Heart right ventricle (tissue), 16 donors: ENCODE measurements around the gene DAPK1. TPM values are rescaled to one million over a fixed set of nuclear protein-coding genes. Genes with fewer than 3 reads are reported as not detected.

ENCODE experiments used
- ATAC-seq, 8 donors: fragments of 200-7000 bp; cut with Tn5 transposase; one replicate each; pipeline ENCODE4 v1.9.1; 2020; ENCODE audit warnings: mild to moderate bottlenecking in 8 of 8, moderate library complexity in 8 of 8, moderate number of reproducible peaks in 1 of 8
- DNase-seq, 2 donors: peaks; one replicate each; pipeline ENCODE4 v3.0.0-alpha.2; 2020
- H3K27ac ChIP-seq, 10 donors: fragments of 200-600 bp; sonication (generic) in 2 of 10; one replicate each; pipeline versions ENCODE4 v1.5.0 to v1.8.0; 2020 to 2022; ENCODE audit warnings: mild to moderate bottlenecking in 3 of 10
- H3K27me3 ChIP-seq, 7 donors: fragments of 200-600 bp; one replicate each; pipeline ENCODE4 v1.8.0; 2021 to 2022; ENCODE audit warnings: mild to moderate bottlenecking in 2 of 7
- H3K36me3 ChIP-seq, 9 donors: fragments of 200-600 bp; sonication (generic) in 1 of 9; one replicate each; pipeline versions ENCODE4 v1.5.0 to v1.8.0; 2020 to 2022; ENCODE audit warnings: mild to moderate bottlenecking in 2 of 9
- H3K4me1 ChIP-seq, 9 donors: fragments of 200-600 bp; sonication (generic) in 1 of 9; one replicate each; pipeline versions ENCODE4 v1.5.0 to v1.8.0; 2020 to 2022; ENCODE audit warnings: mild to moderate bottlenecking in 4 of 9
- H3K4me3 ChIP-seq, 10 donors: fragments of 200-600 bp; sonication (generic) in 2 of 10; one replicate each; pipeline versions ENCODE4 v1.5.0 to v1.8.0; 2020 to 2022; ENCODE audit warnings: mild to moderate bottlenecking in 7 of 10, moderate library complexity in 2 of 10
- H3K9me3 ChIP-seq, 11 donors: fragments of 200-600 bp in 10 of 11; sonication (generic) in 2 of 11; one replicate each; pipeline versions ENCODE4 v1.5.0 to v1.8.0; 2013 to 2022; ENCODE audit warnings: mild to moderate bottlenecking in 2 of 11, control low read depth in 1 of 11, moderate library complexity in 1 of 11
- WGBS, 2 donors: extraction: QIAGEN DNeasy Blood & Tissue Kit; methylation state at CpG; one replicate each; pipeline ENCODE4 v1.1.7; 2013; ENCODE audit warnings: inconsistent platforms in 1 of 2; 5-methylcytosine and 5-hydroxymethylcytosine counted together
- intact Hi-C, 10 donors: fragments of 100-400 bp; cut with DNase I; formaldehyde crosslinking; loops; one replicate each; pipeline versions ENCODE4 v1.11.1 to v1.14.2; 2022
- polyA plus RNA-seq, 2 donors: library from polyadenylated mRNA; stranded (reverse); fragments of 200-250 nt; gene quantifications; one replicate each; pipeline ENCODE4 v1.2.3, GENCODE V29; 2013
- total RNA-seq, 10 donors: library from RNA; stranded (reverse); fragmentation: NEBNext Ultra II Directional in 3 of 10; extraction: Animal tissue kit (Norgen Biotek cat#: 25700) in 3 of 10; gene quantifications; one replicate each; pipeline versions ENCODE4 v1.2.1 to v1.2.4, GENCODE V29; 2021 to 2023
- TF ChIP-seq, protein P1 (sequence below), 9 donors: fragments of 200-600 bp; sonication (generic) in 2 of 9; IDR thresholded peaks; one replicate each; pipeline versions ENCODE4 v1.5.0 to v1.8.0; 2021 to 2022; ENCODE audit warnings: antibody characterized with exemption in 9 of 9, mild to moderate bottlenecking in 5 of 9, moderate library complexity in 1 of 9
- donor health status: Arrhythmogenic right ventricular cardiomyopathy.
- donor health status: ischemic (EF 13 %, LVEDD 7.1; RV severe dilation, severe dysfunction).
- donor health status: healthy with polysubstance abuse.
- donor health status: DM: no; HTN: yes; CAD: no.
- donor health status: DM: no; HTN: no; CAD: no.
- donor health status: ischemic (EF 25% LVEDD 6.9; RV normal size, moderate dysfunction).
- donor health status: ischemic (EF 25% LVEDD 5.7; RV mildly dilated, moderate dysfunction).
- donor health status: healthy.
- donor health status: DM: yes; HTN: yes; CAD: no.
- donor health status: Ischemic cardiomyopathy.
- donor health status: ischemic (EF 35%, LVEDD 5.7; RV mildly dilated, moderate dysfunction).
- donor health status: nonischemic (EF 11% LVEDD 7.7; RV severe dilation, severe dysfunction).
- donor health status: DM: yes; HTN: yes; CAD: no.
- donor health status: PGD.
- donor health status: ischemic (EF 29% LVEDD 5.4; RV normal size, mild dysfunction).
- donor health status: nonischemic (EF 23%, LVEDD 6.1; RV moderate dilation, normal function).

DAPK1 gene
- total and polyA plus RNA-seq, 12 donors, result 1.1 to 15.5 (median 4.2) TPM

DNA sequence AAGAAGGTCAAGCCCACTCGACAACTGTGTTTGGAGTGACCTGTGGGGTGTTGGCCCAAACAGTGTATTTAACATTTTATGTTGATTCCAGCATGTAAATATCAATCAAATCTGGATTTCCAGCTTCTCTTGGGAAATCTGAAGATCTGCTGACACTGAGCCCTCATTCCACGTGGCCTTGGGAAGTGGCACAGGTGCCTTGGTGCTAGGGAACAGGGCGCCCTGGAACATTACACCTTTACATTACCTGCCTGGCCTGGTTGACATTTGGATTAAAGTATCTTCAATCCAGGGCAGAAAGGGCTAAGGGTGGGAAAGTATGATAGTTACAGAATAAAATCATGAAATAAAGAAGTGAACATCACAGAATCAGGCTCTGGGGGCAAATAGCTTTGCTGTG, 143.4 kb downstream of the DAPK1 start:
- intact Hi-C loops, result no loop called here
- H3K36me3 ChIP-seq, result peaks cover 0 to 22% (median 0%) of the 10 kb centered on the region in 9 donors
- H3K9me3 ChIP-seq, result no peaks in the 10 kb centered on the region
- TF ChIP-seq, protein P1, sequence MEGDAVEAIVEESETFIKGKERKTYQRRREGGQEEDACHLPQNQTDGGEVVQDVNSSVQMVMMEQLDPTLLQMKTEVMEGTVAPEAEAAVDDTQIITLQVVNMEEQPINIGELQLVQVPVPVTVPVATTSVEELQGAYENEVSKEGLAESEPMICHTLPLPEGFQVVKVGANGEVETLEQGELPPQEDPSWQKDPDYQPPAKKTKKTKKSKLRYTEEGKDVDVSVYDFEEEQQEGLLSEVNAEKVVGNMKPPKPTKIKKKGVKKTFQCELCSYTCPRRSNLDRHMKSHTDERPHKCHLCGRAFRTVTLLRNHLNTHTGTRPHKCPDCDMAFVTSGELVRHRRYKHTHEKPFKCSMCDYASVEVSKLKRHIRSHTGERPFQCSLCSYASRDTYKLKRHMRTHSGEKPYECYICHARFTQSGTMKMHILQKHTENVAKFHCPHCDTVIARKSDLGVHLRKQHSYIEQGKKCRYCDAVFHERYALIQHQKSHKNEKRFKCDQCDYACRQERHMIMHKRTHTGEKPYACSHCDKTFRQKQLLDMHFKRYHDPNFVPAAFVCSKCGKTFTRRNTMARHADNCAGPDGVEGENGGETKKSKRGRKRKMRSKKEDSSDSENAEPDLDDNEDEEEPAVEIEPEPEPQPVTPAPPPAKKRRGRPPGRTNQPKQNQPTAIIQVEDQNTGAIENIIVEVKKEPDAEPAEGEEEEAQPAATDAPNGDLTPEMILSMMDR (IDR thresholded peaks at IDR 0.05), result no peak
- H3K27ac ChIP-seq, result no peak overlapping the region
- ATAC-seq (no peak), DNase-seq (no peak)
- no peak overlapping the region for H3K4me3 ChIP-seq
- peaks cover 0 to 11% (median 0%) of the 10 kb centered on the region in 9 donors for H3K4me1 ChIP-seq
- H3K27me3 ChIP-seq, result no peaks in the 10 kb centered on the region
- WGBS, 2 donors, result 95 to 98% methylated on average over 3 of the region's 3 CpGs

DNA sequence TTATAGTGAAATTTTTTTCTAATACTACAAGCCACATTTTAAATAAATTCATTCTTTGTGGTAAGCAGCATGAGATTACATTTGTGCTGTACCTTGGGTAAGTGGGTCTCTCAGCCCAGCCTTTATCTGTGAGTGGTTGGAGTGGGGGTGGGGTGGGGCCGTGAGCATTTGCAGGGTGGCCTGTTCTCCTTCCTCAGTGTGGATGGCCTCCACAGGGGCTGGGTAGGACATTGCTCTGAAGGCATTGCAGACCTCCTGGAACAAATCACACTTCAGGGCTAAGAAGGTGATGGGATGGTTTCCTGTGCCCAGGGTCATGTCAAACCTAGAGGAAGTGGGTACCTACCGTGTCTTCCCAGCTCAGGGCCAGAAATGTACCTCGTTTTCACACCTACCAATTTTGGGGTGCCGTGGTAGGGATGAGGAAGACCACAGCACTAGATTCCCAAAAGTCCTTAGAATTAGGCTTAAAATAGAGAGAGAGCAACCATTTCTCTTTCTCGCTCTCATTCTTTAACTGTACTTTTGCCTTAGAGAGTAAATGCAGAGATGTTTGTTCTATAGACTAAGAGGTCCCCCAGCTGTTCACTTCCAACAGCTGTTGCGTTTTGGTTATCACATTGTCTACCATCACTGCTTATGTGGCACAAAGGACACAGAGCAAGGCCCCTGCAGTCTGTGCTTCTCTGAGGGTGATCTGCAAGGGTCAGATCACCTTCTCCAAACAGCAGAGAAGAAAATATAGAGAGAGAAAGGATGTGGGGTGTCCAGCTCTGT, 144.9 kb downstream of the DAPK1 start:
- Histone ChIP-seq H3K27ac (no peak overlapping the region), H3K36me3 (peaks cover 0 to 35% (median 0%) of the 10 kb centered on the region in 9 donors), H3K4me1 (peaks cover 0 to 11% (median 0%) of the 10 kb centered on the region in 9 donors), H3K27me3 (no peaks in the 10 kb centered on the region), H3K9me3 (no peaks in the 10 kb centered on the region), H3K4me3 (no peak overlapping the region)
- ATAC-seq, result no peak
- no peak for DNase-seq
- WGBS, 2 donors, result 80 to 89% methylated on average over 6 of the region's 6 CpGs
- TF ChIP-seq, protein P1 (IDR thresholded peaks at IDR 0.05), result no peak
- intact Hi-C loops, result no loop called here

DNA sequence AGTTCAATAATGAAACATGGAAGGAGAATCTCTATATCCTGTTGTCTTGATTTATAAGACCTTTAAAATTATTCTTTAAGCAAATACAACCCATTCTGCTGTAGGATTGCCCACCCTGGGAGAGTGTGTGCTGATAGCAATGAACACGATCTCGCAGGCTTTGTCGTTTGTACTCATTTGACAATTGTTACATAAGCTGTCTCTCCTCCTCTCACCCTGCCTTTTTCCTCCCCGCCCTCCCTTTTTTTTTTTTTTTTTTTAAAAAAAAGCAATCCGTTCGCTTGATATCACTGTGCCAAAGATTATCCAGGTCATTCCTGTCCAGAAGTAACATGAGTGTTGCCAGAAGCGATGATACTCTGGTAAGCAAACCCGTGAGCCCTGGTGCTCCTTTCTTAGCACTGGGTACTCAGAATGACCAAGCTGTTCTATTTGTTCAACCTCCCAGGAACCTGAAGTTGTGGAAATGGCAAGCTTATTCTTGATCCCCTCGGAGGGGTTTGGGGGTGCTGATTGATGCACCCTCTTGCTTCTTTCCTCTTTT, 145.5 kb downstream of the DAPK1 start:
- H3K4me3 ChIP-seq, result no peak overlapping the region
- peak in 3 of 8 donors; percentile 12 to 58 (median 44) for ATAC-seq
- TF ChIP-seq, protein P1 (IDR thresholded peaks at IDR 0.05), result no peak
- peaks cover 0 to 11% (median 0%) of the 10 kb centered on the region in 9 donors for H3K4me1 ChIP-seq
- DNase-seq, result no peak
- WGBS, 2 donors, result 66 to 84% methylated on average over 9 of the region's 9 CpGs
- peaks cover 0 to 40% (median 0%) of the 10 kb centered on the region in 9 donors for H3K36me3 ChIP-seq
- intact Hi-C loops, result no loop called here
- H3K9me3 ChIP-seq, result no peaks in the 10 kb centered on the region
- no peak overlapping the region for H3K27ac ChIP-seq
- no peaks in the 10 kb centered on the region for H3K27me3 ChIP-seq

DNA sequence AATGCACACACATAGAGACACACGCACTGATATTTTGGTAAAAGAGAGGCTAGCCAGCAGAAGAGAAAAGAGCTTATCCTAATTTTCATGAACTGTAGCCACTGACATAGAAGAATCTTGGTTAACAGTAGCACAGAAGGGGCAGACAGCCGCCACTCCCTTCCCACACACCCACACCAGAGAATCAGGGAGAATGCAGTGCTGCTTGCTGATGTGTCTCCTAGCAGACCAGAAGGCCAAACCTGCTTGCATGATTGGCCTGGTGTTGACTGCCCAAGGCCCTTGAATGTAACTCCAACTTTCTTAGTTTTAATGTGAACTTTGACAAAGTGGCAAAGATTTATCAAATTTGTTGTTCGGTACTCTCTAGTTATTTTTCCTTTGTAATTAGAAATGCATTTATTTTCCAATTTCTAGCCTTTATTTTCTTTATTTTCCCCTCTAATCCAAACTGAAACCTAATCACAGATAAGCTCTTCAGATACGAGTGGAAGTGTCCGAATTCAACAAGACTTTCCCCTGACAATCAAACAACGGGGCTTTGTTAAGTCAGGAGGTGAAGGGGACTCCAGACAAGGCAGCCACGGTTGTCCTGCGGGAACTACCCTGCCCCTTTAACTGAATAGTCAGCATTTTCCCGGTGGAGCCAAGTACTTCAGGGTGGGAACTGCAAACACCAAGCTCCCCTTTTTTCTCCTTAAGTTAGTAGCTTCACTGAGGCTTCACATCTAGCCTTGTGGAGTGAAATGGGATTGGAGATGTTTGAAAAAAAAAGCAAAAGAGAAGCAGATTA, 146.3 kb downstream of the DAPK1 start:
- H3K4me3 ChIP-seq, result no peak overlapping the region
- peaks cover 0 to 48% (median 0%) of the 10 kb centered on the region in 9 donors for H3K36me3 ChIP-seq
- no peaks in the 10 kb centered on the region for H3K9me3 ChIP-seq
- H3K4me1 ChIP-seq, result peaks cover 0 to 11% (median 0%) of the 10 kb centered on the region in 9 donors
- WGBS, 2 donors, result 69 to 82% methylated on average over 9 of the region's 9 CpGs
- DNase-seq (no peak), ATAC-seq (no peak)
- intact Hi-C loops, result no loop called here
- no peak overlapping the region for H3K27ac ChIP-seq
- H3K27me3 ChIP-seq, result no peaks in the 10 kb centered on the region
- TF ChIP-seq, protein P1 (IDR thresholded peaks at IDR 0.05), result no peak
